Measurements from ENCODE around the gene CNOT1.
"Not testable (repeated sequence)": the region's sequence is repeated elsewhere in the genome, so short reads cannot be mapped to it uniquely, and the experiment has no call there.

The CNOT1 gene

DNA sequence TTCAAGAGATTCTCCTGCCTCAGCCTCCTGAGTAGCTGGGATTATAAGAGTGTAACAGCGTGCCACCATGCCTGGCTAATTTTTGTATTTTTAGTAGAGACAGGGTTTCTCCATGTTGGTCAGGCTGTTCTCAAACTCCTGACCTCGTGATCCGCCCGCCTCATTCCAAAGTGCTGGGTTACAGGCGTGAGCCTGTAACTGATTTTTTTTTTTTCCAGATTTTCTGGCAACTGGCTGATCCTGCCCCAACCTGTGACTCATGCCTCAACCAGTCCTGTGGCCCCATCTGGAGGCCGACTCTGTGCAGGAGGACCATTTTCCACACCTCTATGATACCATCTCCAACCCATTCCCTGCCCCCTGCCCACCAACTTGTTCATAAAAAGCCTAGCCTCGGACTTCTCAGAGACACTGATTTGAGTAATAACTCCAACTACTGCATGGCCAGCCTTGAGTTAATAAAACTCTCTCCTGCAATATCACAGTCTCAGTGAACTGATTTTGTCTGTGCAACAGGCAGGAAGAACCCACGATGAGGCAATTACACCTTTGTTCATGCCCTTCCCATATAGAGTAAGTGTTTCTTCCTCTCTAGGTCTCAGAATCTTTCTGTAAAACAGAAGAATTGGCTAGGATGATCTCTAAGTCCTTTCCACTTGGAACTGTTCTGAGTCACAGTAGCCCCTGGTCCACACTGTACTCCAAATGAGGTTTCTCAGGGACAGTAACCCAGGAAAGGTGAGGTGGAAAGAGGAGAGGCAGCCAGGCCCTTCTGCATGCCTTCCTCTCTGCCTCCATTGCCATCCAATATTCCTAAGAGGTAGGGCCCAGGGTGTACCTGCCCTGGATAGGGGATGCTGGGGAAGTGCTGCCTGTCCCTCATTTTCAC lies 8.8 kb upstream of the CNOT1 start:
- DNase-seq (ENCODE audit: low read depth in 1 of 2, low spot score in 1 of 2), result no peak

DNA sequence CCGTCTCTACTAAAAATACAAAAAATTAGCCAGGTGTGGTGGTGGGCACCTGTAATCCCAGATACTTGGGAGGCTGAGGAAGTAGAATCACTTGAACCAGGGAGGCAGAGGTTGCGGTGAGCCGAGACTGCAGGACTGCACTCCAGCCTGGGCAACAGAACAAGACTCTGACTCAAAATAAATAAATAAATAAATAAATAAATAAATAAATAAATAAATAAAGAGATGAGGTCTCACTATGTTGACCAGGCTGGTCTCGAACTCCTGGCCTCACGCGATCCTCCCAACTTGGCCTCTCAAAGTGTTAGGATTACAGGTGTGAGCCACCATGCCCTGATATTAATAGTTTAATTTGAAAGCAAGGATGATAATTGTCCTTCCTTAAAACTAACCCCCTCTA lies 7.4 kb upstream of the CNOT1 start:
- DNase-seq (ENCODE audit: low read depth in 1 of 2, low spot score in 1 of 2), result not testable (repeated sequence)

DNA sequence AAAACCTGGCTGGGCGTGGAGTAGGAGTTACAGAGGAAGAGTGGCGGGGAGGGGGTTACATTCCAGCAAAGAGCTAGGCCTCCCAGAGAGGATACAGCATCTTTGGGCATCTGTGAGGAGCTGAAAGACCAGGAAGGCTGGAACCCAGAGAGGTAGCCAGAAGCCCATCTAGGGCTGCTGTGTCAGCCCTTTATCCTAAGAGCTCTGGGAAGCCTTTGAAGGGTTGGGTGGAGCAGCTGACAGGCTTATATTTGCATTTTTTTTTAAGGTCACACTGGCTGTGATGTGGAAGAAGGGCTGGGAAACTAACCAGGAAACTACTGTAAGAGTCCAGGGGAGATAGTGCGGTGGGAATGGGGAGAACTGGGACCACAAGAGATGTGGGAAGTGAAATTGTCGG lies 6.8 kb upstream of the CNOT1 start:
- DNase-seq (ENCODE audit: low read depth in 1 of 2, low spot score in 1 of 2), result no peak

DNA sequence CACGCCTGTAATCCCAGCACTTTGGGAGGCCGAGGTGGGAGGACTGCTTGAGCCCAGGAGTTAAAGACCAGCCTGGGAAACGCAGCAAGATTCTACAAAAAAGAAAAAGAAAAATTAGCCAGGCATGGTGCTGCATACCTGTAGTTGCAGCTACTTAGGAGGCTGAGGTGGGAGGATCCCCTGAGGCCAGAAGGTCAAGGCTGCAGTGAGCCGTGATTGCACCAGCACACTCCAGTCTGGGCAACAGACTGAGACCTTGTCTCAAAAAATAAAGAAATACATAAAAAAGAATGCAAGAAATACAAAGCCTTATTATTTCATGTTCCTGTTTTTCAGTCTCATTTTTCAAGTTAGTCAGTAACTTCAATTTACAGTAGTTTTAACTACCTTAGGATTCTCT lies 5.9 kb upstream of the CNOT1 start:
- no peak for DNase-seq (ENCODE audit: low read depth in 1 of 2, low spot score in 1 of 2)

DNA sequence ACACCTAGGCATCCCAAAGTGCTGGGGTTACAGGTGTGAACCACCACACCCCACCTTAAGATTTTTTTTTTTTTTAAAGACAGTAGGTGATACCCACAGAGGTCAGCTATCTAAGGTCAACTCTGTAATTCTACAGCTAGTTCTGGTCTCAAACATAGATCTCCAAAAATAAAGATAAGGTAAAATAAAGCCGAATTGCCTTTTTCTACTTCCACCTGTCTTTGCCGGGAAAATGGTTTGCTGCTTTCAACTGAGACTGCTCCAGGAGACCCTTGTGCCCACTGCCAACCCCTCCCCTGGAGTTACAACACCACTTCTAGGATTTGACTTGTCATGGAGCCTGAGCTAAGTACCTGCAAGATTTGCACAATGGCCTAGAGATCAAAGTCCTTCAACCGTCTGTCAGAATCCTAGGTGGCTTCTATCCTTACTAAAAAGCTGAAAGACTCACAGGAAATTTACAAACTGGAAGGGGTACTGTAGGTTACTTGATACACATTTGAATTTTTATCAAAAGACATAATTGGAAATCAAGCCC lies 4.7 kb upstream of the CNOT1 start:
- DNase-seq (ENCODE audit: low read depth in 1 of 2, low spot score in 1 of 2), result no peak

DNA sequence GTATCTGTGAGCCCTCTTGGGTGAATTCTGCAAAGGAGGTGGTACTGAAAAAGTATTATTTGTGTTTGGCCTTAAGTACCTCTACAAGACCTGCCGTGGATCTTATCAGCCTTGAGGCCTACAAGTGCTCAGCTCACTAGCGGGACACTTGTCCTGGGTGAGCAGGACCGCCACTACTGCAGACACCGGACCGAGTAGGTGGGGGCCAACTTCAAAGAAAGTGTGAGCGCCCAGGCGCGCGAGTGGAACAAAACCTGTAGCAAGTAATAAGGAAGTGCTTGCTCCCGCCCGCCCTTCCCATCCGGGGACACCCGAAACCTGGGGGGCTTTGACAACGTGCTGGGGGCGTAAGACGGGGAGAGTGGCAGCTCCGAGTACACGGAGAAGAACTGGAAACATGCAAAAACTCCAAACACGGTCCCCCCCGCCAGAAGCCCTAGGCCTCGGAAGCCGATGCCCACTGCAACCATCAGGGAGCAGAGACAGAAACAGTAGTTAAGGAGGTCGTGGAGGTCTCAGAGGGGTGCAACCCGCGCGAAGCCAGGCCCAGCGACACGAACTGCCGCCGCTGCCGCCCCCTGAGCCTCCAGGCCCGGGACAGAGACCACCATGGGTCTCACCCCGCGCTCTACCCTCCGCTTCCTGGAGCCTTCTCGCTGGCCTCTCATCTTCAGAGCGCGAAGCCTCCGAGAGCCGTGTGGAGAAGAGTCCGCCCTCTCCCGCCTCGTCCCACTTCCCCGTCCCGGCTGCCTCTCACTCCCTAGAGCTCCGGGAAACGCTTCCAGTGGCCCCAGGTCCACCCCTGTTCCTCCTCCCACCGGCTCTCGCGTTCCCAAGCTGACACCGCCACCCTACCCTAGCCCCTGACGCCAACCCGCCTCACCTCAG lies 537 bp downstream of the CNOT1 start:
- DNase-seq (ENCODE audit: low read depth in 1 of 2, low spot score in 1 of 2), result peak; percentile 13 to 32

DNA sequence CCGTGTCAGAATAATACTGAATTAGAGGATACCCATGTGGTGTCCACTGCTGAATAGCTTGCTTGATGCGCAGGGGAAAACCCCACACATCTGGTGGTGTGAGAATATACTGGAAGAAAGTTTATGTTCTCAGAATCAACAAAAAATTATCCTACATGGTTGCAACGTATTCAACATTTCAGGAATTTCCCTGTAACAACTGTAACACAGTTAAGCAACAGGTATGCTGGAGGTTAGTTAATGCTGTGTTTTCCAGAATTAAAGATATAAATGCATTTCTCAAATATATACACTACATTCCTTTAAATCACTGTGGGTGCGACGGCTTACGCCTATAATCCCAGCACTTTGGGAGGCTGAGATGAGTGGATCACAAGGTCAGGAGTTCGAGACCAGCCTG lies 5.4 kb downstream of the CNOT1 start:
- no peak for DNase-seq (ENCODE audit: low read depth in 1 of 2, low spot score in 1 of 2)

DNA sequence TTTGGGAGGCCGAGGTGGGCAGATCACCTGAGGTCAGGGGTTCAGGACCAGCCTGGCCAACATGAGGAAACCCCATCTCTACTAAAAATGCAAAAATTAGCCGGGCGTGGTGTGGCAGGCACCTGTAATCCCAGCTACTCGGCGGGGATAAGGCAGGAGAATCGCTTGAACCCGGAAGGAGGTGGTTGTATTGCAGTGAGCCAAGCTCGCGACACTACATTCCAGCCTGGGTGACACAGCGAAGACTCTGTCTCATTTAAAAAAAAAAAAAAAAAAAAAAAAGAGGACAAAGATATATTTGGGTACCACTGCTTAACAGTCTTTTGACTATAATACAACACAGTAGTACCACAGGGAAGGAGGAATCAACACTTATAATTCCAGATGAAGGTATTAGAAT lies 9.2 kb downstream of the CNOT1 start:
- no peak for DNase-seq (ENCODE audit: low read depth in 1 of 2, low spot score in 1 of 2)

DNA sequence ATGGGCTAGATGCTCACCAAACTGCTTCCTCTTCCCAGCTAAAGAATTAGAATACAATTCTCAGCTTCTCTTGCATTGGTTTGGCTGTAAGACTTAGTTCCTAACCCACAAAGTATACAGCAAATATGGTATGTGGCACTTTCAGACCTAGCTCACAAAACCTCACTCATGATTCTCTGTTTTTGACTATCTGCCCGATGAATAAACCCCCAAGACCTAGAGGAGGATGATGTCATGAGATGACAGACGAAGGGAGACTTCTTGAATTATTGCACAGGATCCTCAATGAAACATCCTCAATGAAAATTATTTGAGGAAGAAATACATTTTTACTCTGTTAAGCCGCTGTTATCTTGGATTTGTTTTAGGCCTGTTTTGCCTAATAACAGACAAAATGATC lies 14.3 kb downstream of the CNOT1 start:
- no peak for DNase-seq (ENCODE audit: low read depth in 1 of 2, low spot score in 1 of 2)

DNA sequence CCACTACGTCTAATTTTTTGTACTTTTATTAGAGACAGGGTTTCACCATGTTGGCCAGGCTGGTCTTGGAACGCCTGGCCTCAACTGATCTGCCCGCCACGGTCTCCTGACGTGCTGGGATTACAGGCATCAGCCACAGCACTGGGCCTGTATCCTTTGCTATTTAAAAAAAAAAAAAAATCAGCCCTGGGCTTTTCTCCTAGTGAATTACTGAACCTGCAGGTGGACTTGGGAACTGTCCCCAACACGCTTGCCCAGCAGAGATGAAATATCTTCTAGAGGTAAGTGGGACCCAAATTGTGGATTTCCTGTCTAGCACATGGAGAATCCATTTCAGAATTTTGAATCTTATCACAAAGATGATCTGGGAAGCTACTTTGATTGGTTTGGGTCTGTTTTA lies 14.8 kb downstream of the CNOT1 start:
- DNase-seq (ENCODE audit: low read depth in 1 of 2, low spot score in 1 of 2), result no peak

DNA sequence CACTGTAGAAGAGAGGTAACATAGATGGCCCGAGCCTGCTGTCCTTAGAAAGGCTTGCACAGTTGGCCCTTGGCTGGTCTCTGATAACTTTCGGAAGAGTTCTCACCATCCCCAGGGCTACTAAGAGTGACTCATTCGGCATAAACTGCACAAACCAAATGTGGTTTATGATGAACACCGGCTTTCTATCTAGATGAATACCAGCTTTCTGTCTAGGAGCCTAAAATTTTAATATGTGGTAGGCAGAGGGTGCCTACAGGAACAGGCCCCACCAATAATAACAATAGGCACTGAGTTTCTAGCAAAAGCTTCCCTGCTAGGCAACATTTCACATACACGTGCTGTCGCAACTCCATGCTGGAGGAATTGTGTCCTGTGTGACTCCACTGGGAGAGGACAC lies 15.4 kb downstream of the CNOT1 start:
- DNase-seq (ENCODE audit: low read depth in 1 of 2, low spot score in 1 of 2), result no peak

DNA sequence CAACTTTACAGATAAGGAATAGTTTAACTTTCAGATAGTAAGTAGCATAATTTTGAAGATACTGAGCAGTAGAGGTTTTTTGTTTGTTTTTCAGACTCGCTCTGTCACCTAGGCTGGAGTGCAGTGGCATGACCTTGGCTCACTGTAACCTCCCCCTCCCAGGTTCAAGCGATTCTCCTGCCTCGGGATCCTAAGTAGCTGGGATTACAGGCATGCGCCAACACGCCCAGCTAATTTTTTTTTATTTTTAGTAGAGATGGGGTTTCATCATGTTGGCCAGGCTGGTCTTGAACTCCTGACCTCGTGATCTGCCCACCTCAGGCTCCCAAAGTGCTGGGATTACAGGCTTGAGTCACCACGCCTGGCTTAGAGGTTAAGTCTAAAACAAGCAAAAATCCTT lies 16.7 kb downstream of the CNOT1 start:
- DNase-seq (ENCODE audit: low read depth in 1 of 2, low spot score in 1 of 2), result not testable (repeated sequence)

DNA sequence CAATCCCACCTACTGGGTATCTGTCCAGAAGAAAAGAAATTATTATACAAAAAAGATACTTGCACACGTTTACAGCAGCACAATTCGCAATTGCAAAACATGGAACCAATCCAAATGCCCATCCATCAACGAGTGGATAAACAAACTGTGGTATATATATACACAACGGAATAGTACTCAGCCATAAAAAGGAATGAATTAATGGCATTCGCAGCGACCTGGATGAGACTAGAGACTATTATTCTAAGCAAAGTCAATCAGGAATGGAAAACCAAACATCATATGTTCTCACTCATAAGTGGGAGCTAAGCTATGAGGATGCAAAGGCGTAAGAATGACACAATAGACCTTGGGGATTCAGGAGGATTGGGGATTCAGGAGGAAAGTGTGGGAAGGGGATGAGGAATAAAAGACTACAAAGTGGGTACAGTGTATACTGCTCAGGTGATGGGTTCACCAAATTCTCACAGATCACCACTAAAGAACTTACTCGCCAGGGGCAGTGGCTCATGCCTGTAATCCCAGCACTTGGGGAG lies 21.0 kb downstream of the CNOT1 start:
- DNase-seq (ENCODE audit: low read depth in 1 of 2, low spot score in 1 of 2), result no peak

DNA sequence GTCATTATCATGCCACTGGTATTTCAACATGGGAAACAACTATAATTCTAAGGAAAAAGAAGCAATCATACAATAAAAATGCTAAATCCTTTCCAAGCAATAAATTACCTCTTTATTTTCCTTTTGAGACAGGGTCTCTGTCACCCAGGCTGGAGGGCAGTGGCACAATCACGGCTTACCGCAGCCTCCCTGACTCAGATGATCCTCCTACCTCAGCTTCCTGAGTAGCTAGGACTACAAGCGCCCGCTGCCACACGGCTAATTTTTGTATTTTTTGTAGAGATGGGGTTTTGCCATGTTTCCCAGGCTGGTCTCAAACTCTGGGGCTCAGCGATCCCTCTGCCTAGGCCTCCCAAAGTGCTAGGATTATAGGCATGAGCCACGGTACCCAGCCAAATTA lies 24.1 kb downstream of the CNOT1 start:
- DNase-seq (ENCODE audit: low read depth in 1 of 2, low spot score in 1 of 2), result no peak

DNA sequence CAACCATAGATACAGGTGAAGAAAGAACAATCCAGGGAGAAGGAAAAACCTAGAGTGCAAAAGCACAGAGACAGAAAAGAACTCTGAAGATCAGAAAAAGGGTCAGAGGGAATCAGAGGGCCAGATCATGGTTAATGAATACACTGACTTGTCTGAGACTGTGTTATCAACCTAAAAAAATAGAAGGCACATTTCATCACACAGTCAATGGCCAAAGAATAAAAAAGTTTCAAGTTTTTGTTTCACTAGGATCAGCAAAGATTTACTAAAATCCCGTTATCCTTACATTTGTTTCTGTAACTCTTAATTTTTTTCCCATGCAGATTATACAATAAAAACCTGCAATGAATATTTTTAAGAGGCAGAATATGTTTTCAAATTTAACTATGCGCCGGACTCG lies 38.5 kb downstream of the CNOT1 start:
- DNase-seq (ENCODE audit: low read depth in 1 of 2, low spot score in 1 of 2), result no peak

DNA sequence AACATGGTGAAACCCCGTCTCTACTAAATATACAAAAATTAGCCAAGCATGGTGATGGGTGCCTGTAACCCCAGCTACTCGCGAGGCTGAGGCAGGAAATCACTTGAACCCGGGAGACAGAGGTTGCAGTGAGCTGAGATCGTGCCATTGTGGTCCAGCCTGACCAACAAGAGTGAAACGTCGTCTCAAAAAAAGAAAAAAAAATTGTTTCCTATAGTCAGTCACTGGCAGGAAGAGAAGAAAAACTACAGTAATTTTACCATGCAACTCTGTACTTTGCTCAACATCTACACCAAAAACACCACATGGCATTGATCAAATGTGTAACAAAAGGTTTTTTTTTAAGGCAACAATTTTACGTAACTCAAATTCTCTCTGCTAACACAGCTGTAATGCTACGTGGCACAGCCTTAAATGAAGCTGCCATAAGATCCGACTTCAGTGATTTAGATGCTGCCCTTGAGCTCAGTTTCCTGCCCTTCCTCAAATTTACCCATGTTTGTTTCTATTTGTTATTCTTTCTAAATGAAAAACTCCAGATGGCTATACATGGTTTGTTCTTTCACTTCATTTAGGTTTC lies 40.2 kb downstream of the CNOT1 start:
- DNase-seq (ENCODE audit: low read depth in 1 of 2, low spot score in 1 of 2), result no peak

DNA sequence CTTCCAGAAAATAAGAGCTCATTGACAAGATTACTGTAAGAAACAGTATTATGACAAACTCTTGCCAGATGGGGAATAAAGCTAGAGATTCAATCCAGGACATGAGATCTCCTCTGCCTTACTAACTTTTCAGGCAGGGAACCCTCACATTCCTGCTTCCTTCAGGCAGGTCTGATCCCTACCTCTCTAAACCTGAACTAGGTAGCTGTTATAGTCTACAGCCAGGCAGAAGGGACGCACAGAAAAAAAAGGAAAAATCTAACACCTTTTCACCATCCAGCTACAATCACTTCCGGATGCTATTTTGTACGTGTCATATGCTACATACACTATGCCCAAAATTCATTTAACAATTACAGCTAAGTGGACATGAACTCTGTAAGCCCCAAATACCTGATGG lies 41.2 kb downstream of the CNOT1 start:
- no peak for DNase-seq (ENCODE audit: low read depth in 1 of 2, low spot score in 1 of 2)

DNA sequence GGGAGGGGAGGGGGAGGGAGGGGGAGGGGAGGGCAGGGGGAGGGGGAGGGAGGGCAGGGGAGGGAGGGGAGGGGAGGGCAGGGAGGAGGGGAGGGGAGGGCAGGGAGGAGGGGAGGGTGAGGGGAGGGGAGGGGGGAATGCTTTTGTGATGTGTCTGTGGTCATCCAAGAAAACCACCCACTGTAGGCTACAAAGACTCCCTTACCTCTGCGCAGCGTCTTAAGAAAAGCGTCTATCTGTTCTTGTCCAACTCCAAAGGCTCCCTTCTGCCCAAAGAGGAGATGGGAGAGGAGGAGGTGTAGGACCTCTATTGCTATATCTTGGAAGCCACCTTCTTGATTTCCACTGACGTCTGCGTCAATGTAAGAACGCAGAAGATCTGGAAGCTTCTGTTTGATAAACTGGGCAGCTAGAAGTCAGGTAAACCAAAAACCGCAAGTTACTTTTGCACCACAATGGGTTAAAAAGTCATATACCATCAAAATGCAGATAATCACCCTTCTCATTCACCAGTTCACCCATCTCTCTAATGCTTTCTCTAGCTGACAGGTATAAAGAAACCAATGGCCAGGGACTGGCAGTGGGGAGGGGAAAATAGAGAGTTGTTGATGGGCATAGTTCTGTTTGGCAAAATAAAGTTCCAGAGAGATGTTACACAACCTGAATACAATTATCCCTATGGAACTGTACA lies 43.1 kb downstream of the CNOT1 start:
- no peak for DNase-seq (ENCODE audit: low read depth in 1 of 2, low spot score in 1 of 2)

DNA sequence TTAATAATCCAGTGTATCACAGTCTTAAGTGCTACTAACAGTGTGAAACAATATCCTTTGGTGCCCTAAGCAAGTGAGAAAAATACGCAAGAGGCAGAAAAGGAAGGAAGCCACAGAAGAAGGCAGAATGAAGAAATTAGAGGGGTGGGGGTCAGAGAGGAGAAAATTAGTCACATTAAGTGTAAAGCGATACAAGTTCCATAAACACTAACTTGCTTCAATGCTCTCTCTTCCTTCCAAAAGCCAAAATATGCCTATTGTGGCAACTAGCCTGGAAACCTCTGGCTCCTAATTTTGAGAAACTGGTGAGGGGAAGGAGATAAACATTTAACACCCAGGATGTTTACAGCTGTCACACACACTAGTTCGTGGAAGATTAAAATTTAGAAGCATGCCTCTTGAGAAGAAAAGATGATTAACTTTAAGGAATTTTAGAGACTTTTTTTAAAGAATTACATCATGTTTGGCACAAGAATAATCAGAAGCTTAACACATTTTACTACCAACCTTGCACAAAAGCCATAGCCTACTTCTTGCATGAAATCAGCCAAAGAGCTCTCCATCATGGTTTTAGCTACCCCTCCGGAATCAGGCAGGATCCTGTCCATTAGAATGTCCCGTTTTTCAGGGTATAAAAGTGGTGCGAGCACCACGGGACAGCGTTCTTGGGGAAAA lies 44.7 kb downstream of the CNOT1 start:
- no peak for DNase-seq (ENCODE audit: low read depth in 1 of 2, low spot score in 1 of 2)

All from activated T-helper 1 cell treated with anti-CD3 and anti-CD28 coated beads, Interleukin-2, amount 50 U/mL, for 16 hours (primary cell).